GM19043 (cell line): ENCODE data around the gene SOCS3.
"Not testable (repeated sequence)": the region's sequence is repeated elsewhere in the genome, so short reads cannot be mapped to it uniquely, and the experiment has no call there.

Experiments used
- ATAC-seq: cut with Tn5 transposase; IDR thresholded peaks from one replicate; pipeline ENCODE4 v1.9.1; 2021; ENCODE audit warnings: low read depth; ENCODE audit not compliant: unreplicated experiment

The SOCS3 gene

GRCh38 chr17:78315355-78316114 is 44.3 kb downstream of the SOCS3 start:
- no peak for ATAC-seq

DNA sequence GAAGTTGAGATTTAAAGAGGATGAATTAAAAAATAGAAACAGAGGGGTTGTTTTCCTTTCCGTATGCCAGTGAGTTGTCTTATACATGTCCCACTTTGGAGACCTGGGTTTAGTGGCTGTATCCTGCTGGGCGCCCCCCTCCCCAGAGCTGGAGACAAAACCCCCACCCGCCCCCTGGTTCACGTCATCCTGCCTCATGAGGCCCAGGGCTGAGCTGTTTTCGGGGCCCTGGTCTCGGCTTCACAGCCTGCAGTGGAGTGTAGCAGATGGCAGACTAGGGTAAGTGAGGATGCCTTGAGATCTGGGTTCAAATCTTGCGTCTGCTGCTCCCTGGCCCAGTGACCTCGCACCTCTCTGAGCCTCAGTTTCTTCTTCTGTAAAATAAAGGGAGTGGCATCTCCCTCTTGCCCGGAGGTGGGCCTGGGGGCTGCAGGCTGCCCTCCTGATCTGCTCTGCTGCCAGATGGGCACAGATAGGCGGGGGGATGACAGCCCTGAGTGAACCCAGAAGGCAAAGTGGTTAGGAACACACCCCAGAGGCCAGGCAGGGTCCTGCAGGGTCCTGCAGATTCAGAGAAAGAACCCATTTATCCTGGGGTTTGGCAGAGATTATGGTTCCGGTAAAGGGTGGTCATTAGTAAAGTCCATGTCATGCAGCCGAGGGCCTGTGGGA is 45.1 kb downstream of the SOCS3 start:
- ATAC-seq = no peak

DNA sequence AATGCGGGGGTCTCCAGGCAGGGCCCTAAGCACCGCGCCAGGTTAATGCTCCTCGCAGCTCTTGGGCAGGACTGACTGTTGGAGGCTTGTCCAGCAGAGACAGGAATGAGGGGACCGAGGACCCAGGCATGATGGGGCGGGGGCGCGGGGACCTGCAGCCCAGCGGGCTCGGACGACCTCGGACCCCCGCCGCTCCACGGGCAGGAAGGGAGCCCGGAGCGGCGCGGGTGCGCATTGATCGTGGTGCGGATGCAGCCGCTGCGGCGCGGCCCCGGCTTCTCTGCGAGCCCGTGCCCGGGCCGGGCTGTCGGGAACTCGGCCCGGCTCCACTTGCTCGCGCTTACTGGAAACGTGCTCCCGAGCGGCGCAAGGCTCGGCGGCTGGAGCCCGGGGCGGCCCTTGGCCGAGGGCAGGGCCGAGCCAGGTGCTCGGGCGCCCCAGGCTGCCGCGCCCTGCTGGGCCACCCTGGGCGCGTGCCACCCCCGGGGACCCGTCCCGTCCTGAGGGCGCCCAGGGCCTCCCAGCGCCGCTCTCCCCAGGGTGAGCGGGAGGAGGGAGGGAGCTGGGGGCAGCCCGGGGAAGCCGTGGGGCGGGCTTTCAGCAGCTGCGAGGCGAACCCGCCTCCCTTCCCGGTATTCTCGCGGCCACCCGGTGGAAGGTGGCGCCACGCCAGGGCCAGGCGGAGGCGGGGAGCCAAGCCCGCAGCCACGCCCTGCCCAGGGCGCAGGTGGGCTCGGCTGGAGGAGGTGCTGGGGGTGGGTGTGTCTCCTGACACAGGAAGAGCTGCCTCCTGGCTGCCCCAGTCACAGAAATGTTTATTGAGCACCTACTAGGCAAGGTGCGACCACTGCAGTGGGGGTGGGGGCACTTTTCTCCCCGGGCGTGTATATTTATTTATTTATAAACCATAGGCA is 45.9 kb downstream of the SOCS3 start:
- ATAC-seq = no peak

- ATAC-seq = not testable (repeated sequence)
These were observed 50.1 kb downstream of the SOCS3 start for GRCh38 chr17:78309659-78310255.

DNA sequence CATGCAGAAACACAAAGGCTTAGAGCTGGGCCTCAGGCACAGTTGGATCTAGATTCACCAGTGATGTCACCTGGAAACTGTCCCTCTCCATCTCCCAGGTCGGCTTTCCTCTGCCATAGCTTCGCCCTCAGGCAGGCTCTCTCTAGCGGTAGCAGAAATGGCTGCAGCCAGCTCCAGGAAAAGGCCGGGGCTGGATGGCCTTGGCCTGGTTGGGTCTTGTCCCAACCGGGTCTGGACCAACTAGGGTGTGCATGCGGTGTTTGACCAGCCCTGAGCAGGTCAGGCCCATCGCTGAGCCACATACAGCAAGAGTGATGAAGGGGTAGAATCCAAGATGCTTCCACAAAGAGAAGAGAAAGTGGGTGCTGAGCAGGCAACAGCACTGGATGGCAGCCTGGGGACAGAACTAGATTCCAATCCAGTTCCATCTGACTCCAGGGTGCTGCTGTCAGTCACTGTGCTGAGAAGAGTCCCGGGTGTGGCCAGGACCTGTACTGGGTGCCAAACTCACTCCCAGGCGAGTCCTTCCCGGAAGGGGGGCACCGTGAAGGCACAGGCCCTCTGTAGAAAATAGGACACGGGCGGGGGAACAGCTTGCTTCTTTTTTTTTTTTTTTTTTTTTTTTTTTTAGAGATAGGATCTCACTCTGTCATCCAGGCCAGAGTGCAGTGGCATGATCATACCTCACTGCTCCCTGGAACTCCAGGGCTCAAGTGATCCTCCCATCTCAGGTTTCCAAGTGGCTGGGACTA is 51.8 kb downstream of the SOCS3 start:
- ATAC-seq = no peak

- ATAC-seq = no peak
These were observed 53.0 kb downstream of the SOCS3 start for GRCh38 chr17:78306913-78307312.
